Suprapubic skin (tissue), 4 donors: ENCODE data around the gene EPS8. TPM values are rescaled to one million over a fixed set of nuclear protein-coding genes. Genes with fewer than 3 reads are reported as not detected.

Experiments used
- DNase-seq, 2 donors: peaks; one replicate each; pipeline ENCODE4 v3.0.0-alpha.2; 2019; ENCODE audit warnings: low spot score in 2 of 2
- H3K27ac ChIP-seq: fragments of 200-600 bp; sonication (generic); one replicate; pipeline ENCODE4 v1.5.1; 2019
- H3K27me3 ChIP-seq: fragments of 200-600 bp; sonication (generic); one replicate; pipeline ENCODE4 v1.5.1; 2019
- H3K36me3 ChIP-seq: fragments of 200-600 bp; sonication (generic); one replicate; pipeline ENCODE4 v1.5.1; 2019
- H3K4me1 ChIP-seq: fragments of 200-600 bp; sonication (generic); one replicate; pipeline ENCODE4 v1.5.1; 2019
- H3K4me3 ChIP-seq: fragments of 200-600 bp; sonication (generic); one replicate; pipeline ENCODE4 v1.5.1; 2019; ENCODE audit warnings: mild to moderate bottlenecking
- H3K9me3 ChIP-seq: fragments of 200-600 bp; sonication (generic); one replicate; pipeline ENCODE4 v1.5.1; 2019
- EP300 ChIP-seq: sonication (generic); formaldehyde crosslinking; IDR thresholded peaks from one replicate; pipeline ENCODE4 v1.6.1; 2017; ENCODE audit warnings: antibody characterized with exemption
- POLR2A ChIP-seq, 2 donors: fragments of 450-650 bp; IDR thresholded peaks; one replicate each; pipeline ENCODE4 v1.6.1; 2017; ENCODE audit warnings: antibody characterized with exemption in 2 of 2, mild to moderate bottlenecking in 2 of 2, moderate library complexity in 2 of 2
- POLR2AphosphoS5 ChIP-seq, 3 donors: sonication (generic); formaldehyde crosslinking; IDR thresholded peaks; one replicate each; pipeline ENCODE4 v1.6.1; 2017; ENCODE audit warnings: antibody characterized with exemption in 3 of 3
- WGBS: methylation state at CpG from one replicate; pipeline ENCODE4 v1.1.5; 2018; 5-methylcytosine and 5-hydroxymethylcytosine counted together
- total RNA-seq, 4 donors: library from RNA; depleted of rRNA; stranded (reverse); fragments of >200 nt; gene quantifications; one replicate each; pipeline ENCODE4 v1.1.0, GENCODE V29; 2016
- TF ChIP-seq, protein P1 (sequence below), 2 donors: fragments of 200-600 bp in 1 of 2; fragments of 450-650 bp in 1 of 2; sonication (generic) in 1 of 2; IDR thresholded peaks; one replicate each; pipeline ENCODE4 v1.5.1; 2016 to 2019; ENCODE audit warnings: antibody characterized with exemption in 2 of 2, mild to moderate bottlenecking in 1 of 2, moderate library complexity in 1 of 2

The EPS8 gene
- total RNA-seq, 4 donors from 2014 or later, result 15.7 to 38.8 (median 27.3) TPM

DNA sequence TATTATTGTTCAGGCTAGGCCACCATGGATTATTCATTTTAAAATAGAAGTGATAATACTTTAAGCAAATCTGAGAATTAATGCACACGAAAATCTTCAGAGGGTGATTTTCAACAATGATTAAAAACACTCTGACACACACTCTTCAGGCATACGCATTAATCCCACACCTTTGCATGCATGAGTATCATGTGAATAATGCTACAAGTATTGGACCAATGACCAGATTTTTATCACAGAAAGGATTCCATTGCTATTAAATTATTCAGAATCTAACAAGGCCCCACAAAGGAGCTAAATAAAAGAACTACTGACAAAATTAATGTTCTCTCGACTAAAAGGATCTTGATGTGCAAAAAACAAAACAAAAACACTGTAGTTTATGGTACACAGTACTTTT, 11.1 kb downstream of the EPS8 start:
- Histone ChIP-seq H3K9me3 (no peaks in the 10 kb centered on the region), H3K4me3 (no peak overlapping the region), H3K36me3 (no peaks in the 10 kb centered on the region), H3K27me3 (no peaks in the 10 kb centered on the region), H3K27ac (no peak overlapping the region), H3K4me1 (peaks cover 7% of the 10 kb centered on the region)
- 78% methylated on average over 3 of the region's 3 CpGs for WGBS
- TF ChIP-seq EP300, result no peak
- no peak for DNase-seq

DNA sequence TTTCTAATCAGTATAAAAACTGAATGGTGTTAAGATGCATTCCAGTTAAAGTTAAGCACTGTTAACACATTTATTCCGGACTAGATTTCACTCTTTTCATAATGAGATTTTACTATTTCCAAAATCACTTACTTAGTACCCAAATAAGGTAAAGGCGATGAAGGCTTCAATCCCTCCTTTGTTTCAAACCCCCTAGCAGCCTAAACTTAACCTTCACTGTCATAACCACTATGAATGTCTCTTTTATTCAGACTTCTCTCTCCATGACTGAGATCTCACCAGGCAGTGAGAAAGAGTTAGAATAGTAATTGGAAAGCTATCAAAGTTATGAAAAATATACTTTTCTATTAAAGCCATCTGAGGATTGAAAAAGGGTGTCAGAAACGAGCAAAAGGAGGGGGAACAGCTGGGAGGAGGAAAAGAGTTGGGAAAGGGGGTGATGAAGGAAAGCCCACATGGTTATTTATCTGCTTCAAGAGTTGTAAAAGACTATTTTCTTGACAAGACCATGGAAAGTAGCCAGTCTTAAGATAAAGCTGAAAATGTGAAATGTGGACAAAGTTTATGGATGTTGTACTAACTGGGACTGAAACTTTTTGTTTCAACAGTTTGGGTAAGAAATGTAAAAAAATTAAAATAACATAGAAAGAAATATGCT, 11.7 kb downstream of the EPS8 start:
- H3K36me3 ChIP-seq, result no peaks in the 10 kb centered on the region
- WGBS, result 59% methylated on average over 3 of the region's 3 CpGs
- H3K9me3 ChIP-seq, result no peaks in the 10 kb centered on the region
- DNase-seq, result no peak
- H3K4me3 ChIP-seq, result no peak overlapping the region
- TF ChIP-seq POLR2A (IDR thresholded peaks at IDR 0.05) (no peak), EP300 (no peak), POLR2AphosphoS5 (IDR thresholded peaks at IDR 0.05) (no peak)
- TF ChIP-seq, protein P1, sequence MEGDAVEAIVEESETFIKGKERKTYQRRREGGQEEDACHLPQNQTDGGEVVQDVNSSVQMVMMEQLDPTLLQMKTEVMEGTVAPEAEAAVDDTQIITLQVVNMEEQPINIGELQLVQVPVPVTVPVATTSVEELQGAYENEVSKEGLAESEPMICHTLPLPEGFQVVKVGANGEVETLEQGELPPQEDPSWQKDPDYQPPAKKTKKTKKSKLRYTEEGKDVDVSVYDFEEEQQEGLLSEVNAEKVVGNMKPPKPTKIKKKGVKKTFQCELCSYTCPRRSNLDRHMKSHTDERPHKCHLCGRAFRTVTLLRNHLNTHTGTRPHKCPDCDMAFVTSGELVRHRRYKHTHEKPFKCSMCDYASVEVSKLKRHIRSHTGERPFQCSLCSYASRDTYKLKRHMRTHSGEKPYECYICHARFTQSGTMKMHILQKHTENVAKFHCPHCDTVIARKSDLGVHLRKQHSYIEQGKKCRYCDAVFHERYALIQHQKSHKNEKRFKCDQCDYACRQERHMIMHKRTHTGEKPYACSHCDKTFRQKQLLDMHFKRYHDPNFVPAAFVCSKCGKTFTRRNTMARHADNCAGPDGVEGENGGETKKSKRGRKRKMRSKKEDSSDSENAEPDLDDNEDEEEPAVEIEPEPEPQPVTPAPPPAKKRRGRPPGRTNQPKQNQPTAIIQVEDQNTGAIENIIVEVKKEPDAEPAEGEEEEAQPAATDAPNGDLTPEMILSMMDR (IDR thresholded peaks at IDR 0.05), result no peak
- H3K27me3 ChIP-seq, result no peaks in the 10 kb centered on the region
- no peak overlapping the region for H3K27ac ChIP-seq
- peaks cover 7% of the 10 kb centered on the region for H3K4me1 ChIP-seq

DNA sequence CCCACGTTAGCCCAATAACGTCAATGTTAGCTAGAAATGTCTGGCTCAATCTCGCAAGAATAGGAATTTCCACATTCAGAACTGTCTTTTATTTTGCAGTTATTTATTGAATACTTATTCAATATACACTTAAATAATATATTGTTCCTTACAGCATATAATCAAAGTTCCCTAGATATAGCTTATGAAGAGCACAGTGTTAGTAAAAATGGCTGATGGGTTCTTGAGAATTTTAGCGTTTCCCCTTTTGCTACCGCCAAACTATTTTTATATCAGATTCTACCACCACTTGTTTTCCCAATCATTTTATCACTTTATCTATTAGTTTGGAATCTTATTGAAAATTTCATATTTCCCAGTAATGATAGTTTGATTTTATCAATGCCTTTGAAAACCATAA, 12.7 kb downstream of the EPS8 start:
- TF ChIP-seq, protein P1 (IDR thresholded peaks at IDR 0.05), result no peak
- TF ChIP-seq POLR2AphosphoS5 (IDR thresholded peaks at IDR 0.05), result no peak
- TF ChIP-seq POLR2A (IDR thresholded peaks at IDR 0.05), result no peak
- no peak for TF ChIP-seq EP300

DNA sequence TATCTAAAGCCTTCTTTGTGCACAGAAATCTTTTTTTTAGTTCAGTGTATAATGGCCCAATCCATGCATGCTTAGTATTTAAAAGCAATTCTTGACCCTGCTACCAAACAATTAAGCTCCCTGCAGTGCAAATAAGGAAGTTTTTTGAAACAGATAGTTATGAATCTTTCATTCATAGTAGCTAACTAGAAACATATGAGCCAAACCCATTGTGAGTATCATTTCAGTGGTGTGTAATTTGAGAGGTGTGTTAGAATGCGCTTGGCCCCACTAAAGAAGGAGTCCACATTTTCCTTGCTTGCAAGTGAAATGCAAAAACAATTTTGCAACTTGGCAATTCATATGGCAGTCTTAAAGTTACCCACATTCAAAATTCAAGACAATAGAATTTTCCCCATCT, 14.4 kb downstream of the EPS8 start:
- H3K27ac ChIP-seq, result no peak overlapping the region
- no peak overlapping the region for H3K4me3 ChIP-seq
- no peak for DNase-seq
- TF ChIP-seq EP300 (no peak), POLR2AphosphoS5 (IDR thresholded peaks at IDR 0.05) (no peak), POLR2A (IDR thresholded peaks at IDR 0.05) (no peak)
- TF ChIP-seq, protein P1 (IDR thresholded peaks at IDR 0.05), result no peak
- no peaks in the 10 kb centered on the region for H3K27me3 ChIP-seq
- no peaks in the 10 kb centered on the region for H3K36me3 ChIP-seq
- H3K4me1 ChIP-seq, result peaks cover 21% of the 10 kb centered on the region
- H3K9me3 ChIP-seq, result no peaks in the 10 kb centered on the region
- 62% methylated on average over 1 of the region's 1 CpG for WGBS

More for the DNA sequence above, 12.7 kb downstream of the EPS8 start:
- no peaks in the 10 kb centered on the region for H3K9me3 ChIP-seq
- H3K27ac ChIP-seq, result no peak overlapping the region
- H3K4me1 ChIP-seq, result peaks cover 10% of the 10 kb centered on the region
- H3K36me3 ChIP-seq, result no peaks in the 10 kb centered on the region
- 95% methylated on average over 5 of the region's 5 CpGs for WGBS
- DNase-seq, result no peak
- no peaks in the 10 kb centered on the region for H3K27me3 ChIP-seq
- H3K4me3 ChIP-seq, result no peak overlapping the region

DNA sequence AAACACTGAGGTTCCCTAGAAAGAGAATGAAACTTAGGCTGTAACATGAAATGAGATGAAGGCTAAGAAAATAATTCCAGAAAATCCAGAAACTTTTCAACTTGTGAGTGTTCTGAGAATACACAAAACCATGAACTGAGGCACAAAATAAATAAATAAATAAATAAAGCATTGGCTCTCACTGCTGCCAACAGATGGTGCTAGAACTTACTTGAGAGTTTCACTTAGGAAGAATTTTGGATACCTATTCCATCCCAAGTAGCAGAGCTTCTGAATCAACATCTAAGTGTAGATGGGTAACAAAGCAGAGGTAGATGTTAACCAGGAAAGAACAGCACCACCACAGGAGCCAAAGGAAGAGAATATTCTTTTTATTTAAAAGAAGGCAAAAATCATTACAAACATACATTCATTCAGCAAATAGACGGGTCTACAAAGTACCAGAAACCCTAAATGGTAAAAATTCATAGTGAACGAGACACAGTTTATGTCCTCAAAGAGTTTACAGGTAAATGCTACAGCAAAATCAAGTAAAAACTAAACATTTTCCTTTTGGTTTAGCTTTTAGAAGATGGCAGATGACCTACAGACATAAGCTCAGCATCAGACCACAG, 16.7 kb downstream of the EPS8 start:
- H3K36me3 ChIP-seq, result no peaks in the 10 kb centered on the region
- 91% methylated on average over 2 of the region's 2 CpGs for WGBS

More for the DNA sequence above, 16.7 kb downstream of the EPS8 start:
- no peak overlapping the region for H3K4me3 ChIP-seq
- no peak for DNase-seq
- no peak overlapping the region for H3K27ac ChIP-seq
- TF ChIP-seq, protein P1 (IDR thresholded peaks at IDR 0.05), result peak in 1 of 2 donors; percentile 40
- TF ChIP-seq POLR2AphosphoS5 (IDR thresholded peaks at IDR 0.05), result no peak
- H3K27me3 ChIP-seq, result no peaks in the 10 kb centered on the region
- H3K9me3 ChIP-seq, result no peaks in the 10 kb centered on the region
- peaks cover 20% of the 10 kb centered on the region for H3K4me1 ChIP-seq
